SK-N-SH (cell line): Measurements from ENCODE around the gene FAT2. TPM values are rescaled to one million over a fixed set of nuclear protein-coding genes. Genes with fewer than 3 reads are reported as not detected.

Experiments used
- CTCF ChIA-PET: fragments of 300-600, 350-600 bp; formaldehyde crosslinking; extraction: SDS; loops from one replicate; lab custom pipeline; 2021; lab: Yijun Ruan, JAX
- POLR2A ChIA-PET: fragments of 350-600 bp; sonication (Branson Sonifier 250); formaldehyde crosslinking; extraction: SDS; loops from one replicate; lab custom pipeline; 2020; ENCODE audit warnings: antibody characterized with exemption, inconsistent platforms; lab: Yijun Ruan, JAX
- DNase-seq: peaks from one replicate; pipeline ENCODE4 v3.0.0; 2012
- H2AFZ ChIP-seq: fragments of 200-600 bp; sonication (generic); 2 replicates; pipeline ENCODE4 v1.8.1; 2016; ENCODE audit warnings: antibody characterized with exemption, mild to moderate bottlenecking, low read depth
- H3F3A ChIP-seq: fragments of 200-600 bp; sonication (generic); replicated peaks from 2 replicates; pipeline ENCODE3; 2016; ENCODE audit warnings: antibody characterized with exemption, mild to moderate bottlenecking; ENCODE audit not compliant: insufficient read depth
- H3K27ac ChIP-seq, 2 experiments: fragments of 200-500 bp in 1 of 2; fragments of 200-600 bp in 1 of 2; sonication (Bioruptor generic) in 1 of 2; sonication (generic), shearing (Covaris generic) in 1 of 2; 2 replicates each; pipeline versions ENCODE4 v1.5.1 to v1.6.1; 2014 to 2016; ENCODE audit warnings: low read depth in 2 of 2, inconsistent platforms in 1 of 2, low read length in 1 of 2, mild to moderate bottlenecking in 1 of 2, mixed read lengths in 1 of 2
- H3K27me3 ChIP-seq: fragments of 200-600 bp; sonication (generic), shearing (Covaris generic); 2 replicates; pipeline ENCODE4 v1.6.1; 2016; ENCODE audit warnings: mixed run types; ENCODE audit not compliant: insufficient read depth
- H3K36me3 ChIP-seq, 2 experiments: fragments of 200-500 bp in 1 of 2; fragments of 200-600 bp in 1 of 2; sonication (Bioruptor generic) in 1 of 2; sonication (generic) in 1 of 2; replicated peaks in 1 of 2; 2 replicates each; pipeline versions ENCODE3 to v1.5.1; 2014 to 2016; ENCODE audit warnings: low read length in 1 of 2, mild to moderate bottlenecking in 1 of 2; ENCODE audit not compliant: insufficient read depth in 2 of 2, control insufficient read depth in 1 of 2
- H3K4me1 ChIP-seq, 2 experiments: fragments of 200-500 bp in 1 of 2; fragments of 200-600 bp in 1 of 2; sonication (Bioruptor generic) in 1 of 2; sonication (generic), shearing (Covaris generic) in 1 of 2; 2 replicates each; pipeline versions ENCODE4 v1.5.1 to v1.6.1; 2014 to 2016; ENCODE audit warnings: low read depth in 1 of 2, low read length in 1 of 2, mixed run types in 1 of 2; ENCODE audit not compliant: insufficient read depth in 2 of 2, control insufficient read depth in 1 of 2
- H3K4me2 ChIP-seq: fragments of 200-600 bp; sonication (generic), shearing (Covaris generic); 2 replicates; pipeline ENCODE4 v1.6.1; 2017; ENCODE audit warnings: mixed run types
- H3K4me3 ChIP-seq, 2 experiments: fragments of 200-500 bp in 1 of 2; fragments of 200-600 bp in 1 of 2; sonication (Bioruptor generic) in 1 of 2; sonication (generic), shearing (Covaris generic) in 1 of 2; 2 replicates each; pipeline versions ENCODE4 v1.5.1 to v1.8.1; 2014 to 2016; ENCODE audit warnings: low read depth in 2 of 2, inconsistent platforms in 1 of 2, low read length in 1 of 2, mild to moderate bottlenecking in 1 of 2, mixed read lengths in 1 of 2, moderate library complexity in 1 of 2
- H3K79me2 ChIP-seq: fragments of 200-600 bp; sonication (generic); 2 replicates; pipeline ENCODE4 v1.8.1; 2017; ENCODE audit warnings: mild to moderate bottlenecking; ENCODE audit not compliant: insufficient read depth
- H3K9ac ChIP-seq: fragments of 200-600 bp; sonication (generic); 2 replicates; pipeline ENCODE4 v1.6.1; 2017; ENCODE audit warnings: mixed run types
- H3K9me2 ChIP-seq: fragments of 200-600 bp; sonication (generic); 2 replicates; pipeline ENCODE4 v1.6.1; 2017; ENCODE audit warnings: mixed run types
- H3K9me3 ChIP-seq: fragments of 200-600 bp; sonication (generic); 2 replicates; pipeline ENCODE4 v1.6.1; 2017; ENCODE audit warnings: mixed run types, mild to moderate bottlenecking, moderate library complexity
- H4K20me1 ChIP-seq: fragments of 200-600 bp; sonication (generic); 2 replicates; pipeline ENCODE4 v1.6.1; 2017; ENCODE audit warnings: mild to moderate bottlenecking, mixed run types; ENCODE audit not compliant: insufficient read depth
- CHD2 ChIP-seq: fragments of 150-350 bp; IDR thresholded peaks from 2 replicates; pipeline ENCODE4 v1.6.1; 2018; ENCODE audit warnings: low read length; ENCODE audit not compliant: partially characterized antibody
- CTCF ChIP-seq: fragments of 200-600 bp; sonication (generic); IDR thresholded peaks from 2 replicates; pipeline ENCODE4 v1.6.1; 2017; ENCODE audit warnings: antibody characterized with exemption, mild to moderate bottlenecking, moderate library complexity
- EP300 ChIP-seq, 2 experiments: IDR thresholded peaks; 2 replicates each; pipeline versions ENCODE4 v1.4.0 to v1.6.1; 2012; ENCODE audit warnings: borderline replicate concordance in 1 of 2, low read depth in 1 of 2, low read length in 1 of 2
- EZH2phosphoT487 ChIP-seq: fragments of 200-600 bp; sonication (generic); IDR thresholded peaks from 2 replicates; pipeline ENCODE4 v1.6.1; 2017; ENCODE audit warnings: low read depth, mixed run types, mild to moderate bottlenecking, antibody characterized with exemption, moderate library complexity, borderline replicate concordance
- FOSL2 ChIP-seq: IDR thresholded peaks from 2 replicates; pipeline ENCODE4 v1.4.0; 2012; ENCODE audit warnings: low read depth, mild to moderate bottlenecking, moderate library complexity, borderline replicate concordance
- GABPA ChIP-seq: IDR thresholded peaks from 2 replicates; pipeline ENCODE4 v1.4.0; 2012; ENCODE audit warnings: low read depth, mild to moderate bottlenecking
- GATA2 ChIP-seq: sonication (generic); formaldehyde crosslinking; IDR thresholded peaks from 2 replicates; pipeline ENCODE4 v1.5.0; 2020; ENCODE audit warnings: mild to moderate bottlenecking, missing genetic modification reagents
- IRF3 ChIP-seq: fragments of 150-350 bp; IDR thresholded peaks from 2 replicates; pipeline ENCODE4 v1.6.1; 2016; ENCODE audit warnings: mild to moderate bottlenecking, low read depth, low read length
- JUND ChIP-seq: IDR thresholded peaks from 2 replicates; pipeline ENCODE4 v1.4.0; 2012
- NFIC ChIP-seq: IDR thresholded peaks from 2 replicates; pipeline ENCODE4 v1.4.0; 2012; ENCODE audit warnings: borderline replicate concordance
- NRF1 ChIP-seq: IDR thresholded peaks from 2 replicates; pipeline ENCODE4 v1.6.1; 2012; ENCODE audit warnings: low read depth, mild to moderate bottlenecking, low read length
- POLR2AphosphoS5 ChIP-seq: IDR thresholded peaks from 2 replicates; pipeline ENCODE4 v1.6.1; 2012; ENCODE audit warnings: low read depth, low read length
- RAD21 ChIP-seq: IDR thresholded peaks from 2 replicates; pipeline ENCODE4 v1.6.1; 2012; ENCODE audit warnings: mild to moderate bottlenecking, low read length
- RCOR1 ChIP-seq: fragments of 150-350 bp; IDR thresholded peaks from 2 replicates; pipeline ENCODE4 v1.6.1; 2017; ENCODE audit warnings: antibody characterized with exemption, low read length
- REST ChIP-seq: IDR thresholded peaks from 2 replicates; pipeline ENCODE4 v1.6.1; 2012; ENCODE audit warnings: mild to moderate bottlenecking, low read depth, low read length, moderate library complexity
- RFX5 ChIP-seq: IDR thresholded peaks from 2 replicates; pipeline ENCODE4 v1.6.1; 2012; ENCODE audit warnings: mild to moderate bottlenecking, improper control_type of control experiment, low read length
- SMC3 ChIP-seq: IDR thresholded peaks from 2 replicates; pipeline ENCODE4 v1.6.1; 2012; ENCODE audit warnings: low read depth, low read length, improper control_type of control experiment
- TEAD4 ChIP-seq: IDR thresholded peaks from 2 replicates; pipeline ENCODE4 v1.4.0; 2012; ENCODE audit warnings: mild to moderate bottlenecking, borderline replicate concordance; ENCODE audit not compliant: insufficient read depth
- WGBS: methylation state at CpG from one replicate; pipeline ENCODE4 v1.1.6; 2017; ENCODE audit warnings: low lambda C conversion rate; 5-methylcytosine and 5-hydroxymethylcytosine counted together
- polyA plus RNA-seq, 3 experiments: library from polyadenylated mRNA; depleted of rRNA; stranded (reverse); fragments of >200 nt; gene quantifications; 2 replicates each; pipeline ENCODE4 v1.2.3, GENCODE V29; 2012

The FAT2 gene
- polyA plus RNA-seq, 1 of the 3 experiments (the other 2 are of a cell fraction), result not detected

- CTCF ChIA-PET, result interaction anchor here (0.9 to 1.3 kb wide), 4 partner anchors 9 to 153 kb away, joined by 3 to 7 read pairs (median 4); partner anchors contain the start of genes FAT2 and SLC36A1
- H3K9ac ChIP-seq, result no peak overlapping the region
- H3K79me2 ChIP-seq, result no peaks in the 10 kb centered on the region
- H3K9me3 ChIP-seq, result no peaks in the 10 kb centered on the region
- H3K4me2 ChIP-seq, result no peak overlapping the region
- TF ChIP-seq IRF3, result no peak
- no peak for TF ChIP-seq RCOR1
- TF ChIP-seq GABPA, result no peak
- TF ChIP-seq TEAD4, result no peak
- TF ChIP-seq FOSL2, result no peak
- no peak for TF ChIP-seq CHD2
- no peak for TF ChIP-seq JUND
- no peak for TF ChIP-seq CTCF
- TF ChIP-seq NFIC, result no peak
- no peak for TF ChIP-seq EP300 (IDR thresholded peaks at IDR 0.05; ENCODE audit: borderline replicate concordance in 1 of 2, low read depth in 1 of 2, low read length in 1 of 2)
- TF ChIP-seq RFX5, result no peak
- TF ChIP-seq RAD21, result no peak
- no peak for TF ChIP-seq NRF1
- TF ChIP-seq SMC3, result no peak
- TF ChIP-seq GATA2 (CRISPR knock-in tag), result no peak
- no peak for TF ChIP-seq REST
- no peak for TF ChIP-seq POLR2AphosphoS5
- no peak for TF ChIP-seq EZH2phosphoT487
- no peaks in the 10 kb centered on the region for H3K27me3 ChIP-seq
- no peaks in the 10 kb centered on the region for H3K9me2 ChIP-seq
- DNase-seq, result no peak
- H3F3A ChIP-seq, result no peaks in the 10 kb centered on the region
- H4K20me1 ChIP-seq, result no peaks in the 10 kb centered on the region
- H3K4me1 ChIP-seq, result no peaks in the 10 kb centered on the region
- no peaks in the 10 kb centered on the region for H3K36me3 ChIP-seq
- H2AFZ ChIP-seq, result no peak overlapping the region
- WGBS, result 61% methylated on average over 3 of the region's 3 CpGs
- H3K27ac ChIP-seq, result no peak overlapping the region
- H3K4me3 ChIP-seq, result no peak overlapping the region
- POLR2A ChIA-PET, result no interaction called here
Observed at GRCh38 chr5:151600069-151600665, 9.0 kb upstream of the FAT2 start.
